DND-41 (cell line): ENCODE data around the gene KRTAP5-1.

Source experiments
- EZH2 ChIP-seq: IDR thresholded peaks from 3 replicates; pipeline ENCODE4 v1.6.1; 2012; ENCODE audit warnings: borderline replicate concordance, low read depth, mild to moderate bottlenecking, moderate library complexity, low read length, inconsistent platforms; ENCODE audit not compliant: severe bottlenecking
- TF ChIP-seq, protein P1 (sequence below): IDR thresholded peaks from 2 replicates; pipeline ENCODE4 v1.5.1; 2012; ENCODE audit warnings: borderline replicate concordance, low read length, moderate library complexity, mild to moderate bottlenecking; ENCODE audit not compliant: poor library complexity, severe bottlenecking; ENCODE audit errors: extremely low read depth

DNA sequence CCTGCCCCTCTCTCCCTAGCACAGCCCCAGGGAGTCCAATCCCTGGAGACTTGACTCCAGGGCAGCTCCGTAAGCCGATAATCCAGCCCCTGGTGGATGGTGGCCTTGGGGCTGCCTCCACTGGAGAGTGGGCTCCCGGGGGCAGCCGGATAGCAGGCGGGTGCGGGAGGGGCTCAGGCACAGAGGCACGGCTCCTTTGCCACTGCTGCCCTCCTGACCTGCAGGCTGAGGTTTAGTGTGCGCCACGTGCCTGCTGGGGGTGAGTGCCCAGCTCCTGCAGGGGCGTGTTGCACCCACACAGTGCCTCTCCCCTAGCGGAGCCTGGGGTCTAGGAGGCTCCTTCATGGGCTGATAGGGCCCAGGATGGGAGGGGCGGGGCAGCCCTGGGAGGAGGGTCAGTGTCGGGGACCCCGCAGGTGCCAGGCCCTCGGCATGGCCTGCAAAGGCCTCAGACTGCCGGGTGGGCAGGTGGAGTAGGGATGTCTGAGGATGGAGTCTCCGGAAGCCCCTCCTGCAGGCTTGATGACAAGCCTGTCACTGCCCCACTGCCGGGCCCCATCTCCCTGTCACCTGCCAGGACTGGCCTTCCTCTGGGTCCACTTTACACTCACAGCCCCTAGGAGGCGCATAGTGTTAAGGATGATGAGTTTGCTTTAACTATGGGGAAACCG is 18.6 kb downstream of the KRTAP5-1 start:
- TF ChIP-seq, protein P1, sequence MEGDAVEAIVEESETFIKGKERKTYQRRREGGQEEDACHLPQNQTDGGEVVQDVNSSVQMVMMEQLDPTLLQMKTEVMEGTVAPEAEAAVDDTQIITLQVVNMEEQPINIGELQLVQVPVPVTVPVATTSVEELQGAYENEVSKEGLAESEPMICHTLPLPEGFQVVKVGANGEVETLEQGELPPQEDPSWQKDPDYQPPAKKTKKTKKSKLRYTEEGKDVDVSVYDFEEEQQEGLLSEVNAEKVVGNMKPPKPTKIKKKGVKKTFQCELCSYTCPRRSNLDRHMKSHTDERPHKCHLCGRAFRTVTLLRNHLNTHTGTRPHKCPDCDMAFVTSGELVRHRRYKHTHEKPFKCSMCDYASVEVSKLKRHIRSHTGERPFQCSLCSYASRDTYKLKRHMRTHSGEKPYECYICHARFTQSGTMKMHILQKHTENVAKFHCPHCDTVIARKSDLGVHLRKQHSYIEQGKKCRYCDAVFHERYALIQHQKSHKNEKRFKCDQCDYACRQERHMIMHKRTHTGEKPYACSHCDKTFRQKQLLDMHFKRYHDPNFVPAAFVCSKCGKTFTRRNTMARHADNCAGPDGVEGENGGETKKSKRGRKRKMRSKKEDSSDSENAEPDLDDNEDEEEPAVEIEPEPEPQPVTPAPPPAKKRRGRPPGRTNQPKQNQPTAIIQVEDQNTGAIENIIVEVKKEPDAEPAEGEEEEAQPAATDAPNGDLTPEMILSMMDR = no peak
- TF ChIP-seq EZH2 = no peak
